Measurements from ENCODE around the gene CALML6.

GRCh38 chr1:1891349-1892078 lies 23.5 kb upstream of the CALML6 start:
- TF ChIP-seq CTCF (IDR thresholded peaks at IDR 0.05; ENCODE audit: low read length) (no peak), EZH2 (optimal IDR thresholded peaks at IDR 0.05; ENCODE audit: low read depth, low read length) (no peak), EZH2phosphoT487 (IDR thresholded peaks at IDR 0.05; ENCODE audit: low read length) (no peak)

Measured in MM.1S (cell line).